Activated T-helper 1 cell treated with anti-CD3 and anti-CD28 coated beads, Interleukin-12 subunit alpha, Interleukin-12 subunit beta, Interleukin-2, Interleukin-4 antibody, amounts not matched to agents 30 ng/mL and 10 ng/mL and 1 ng/mL, durations not matched to agents 14 hours and 24 hours and 36 hours (primary cell): Measurements from ENCODE around the gene CHAF1A. TPM values are rescaled to one million over a fixed set of nuclear protein-coding genes. Genes with fewer than 3 reads are reported as not detected.

Source experiments
- DNase-seq: peaks from one replicate; pipeline ENCODE4 v3.0.0; 2021; ENCODE audit warnings: low spot score
- H3K27ac Mint-ChIP-seq: one replicate; pipeline ENCODE4 v1.8.0; 2021; ENCODE audit warnings: mild to moderate bottlenecking, mixed read lengths
- H3K27me3 Mint-ChIP-seq: one replicate; pipeline ENCODE4 v1.8.0; 2022; ENCODE audit warnings: mild to moderate bottlenecking, moderate library complexity, mixed read lengths; ENCODE audit not compliant: insufficient read depth
- H3K36me3 Mint-ChIP-seq: one replicate; pipeline ENCODE4 v1.8.0; 2021; ENCODE audit warnings: low read depth, mixed read lengths
- H3K4me1 Mint-ChIP-seq: one replicate; pipeline ENCODE4 v1.8.0; 2021; ENCODE audit warnings: low read depth, mixed read lengths
- H3K4me3 Mint-ChIP-seq: one replicate; pipeline ENCODE4 v1.8.0; 2021; ENCODE audit warnings: mild to moderate bottlenecking, moderate library complexity, mixed read lengths
- H3K9me3 Mint-ChIP-seq: one replicate; pipeline ENCODE4 v1.8.0; 2021; ENCODE audit warnings: mixed read lengths
- intact Hi-C: fragments of 100-400 bp; cut with micrococcal nuclease; formaldehyde crosslinking; loops from one replicate; pipeline ENCODE4 v1.15.1; 2024
- total RNA-seq: library from RNA; stranded (reverse); gene quantifications from 2 replicates; pipeline ENCODE4 v1.2.3, GENCODE V29; 2022

The CHAF1A gene
- total RNA-seq, 1 donor from 2014 or later: 107 TPM

DNA sequence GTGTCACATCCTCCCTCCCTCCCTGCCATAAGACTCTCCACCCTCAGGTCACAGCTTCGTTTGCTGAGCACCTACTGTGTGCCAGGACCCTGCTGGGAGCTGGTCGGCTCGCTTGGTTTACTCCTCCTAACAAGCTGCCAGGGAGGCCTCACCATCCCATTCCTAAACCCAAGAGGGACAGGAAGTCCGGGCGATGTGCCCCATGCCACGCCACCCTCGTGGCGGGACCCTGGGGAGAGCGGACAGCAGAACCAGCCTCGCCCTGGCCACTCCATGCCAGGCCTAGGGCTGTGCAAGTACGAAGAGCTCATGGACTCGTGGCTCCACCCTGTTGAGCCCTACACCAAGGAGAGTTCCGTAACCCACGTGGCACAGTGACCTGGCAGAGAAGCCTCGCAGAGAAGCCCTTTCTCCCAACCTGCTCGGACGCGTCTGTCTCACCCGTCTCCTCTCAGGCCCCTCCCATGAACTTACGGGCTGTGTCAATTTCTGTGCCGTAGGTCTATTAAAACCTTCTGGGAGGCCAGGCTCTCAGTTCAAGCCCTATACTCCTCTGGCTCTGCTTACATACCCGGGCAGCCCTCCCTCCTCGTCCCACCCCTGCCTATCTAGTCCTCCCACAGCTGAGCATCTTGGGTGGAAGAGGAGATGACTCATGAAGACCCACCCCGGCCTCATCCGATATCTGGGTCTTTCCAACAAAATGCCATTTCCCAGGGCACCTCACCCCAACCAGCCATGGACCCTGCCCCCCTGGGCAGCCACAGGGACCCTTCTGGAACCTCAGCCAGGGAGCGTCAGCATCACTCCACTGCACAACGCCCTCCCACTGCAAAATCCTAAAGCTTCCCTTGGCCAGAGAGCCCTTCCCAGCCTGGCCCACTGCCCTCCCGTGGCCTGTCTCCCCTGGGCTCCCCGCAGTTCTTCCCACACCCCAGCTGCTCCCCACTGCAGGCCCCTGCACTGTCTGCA is 52.6 kb downstream of the CHAF1A start:
- peaks cover 2% of the 10 kb centered on the region for H3K27me3 Mint-ChIP-seq
- peaks cover 4% of the 10 kb centered on the region for H3K36me3 Mint-ChIP-seq
- peaks cover 11% of the 10 kb centered on the region for H3K4me1 Mint-ChIP-seq
- no peak for DNase-seq
- H3K27ac Mint-ChIP-seq: no peak overlapping the region
- intact Hi-C loops: no loop called here
- H3K4me3 Mint-ChIP-seq: peak overlapping the region; percentile 54
- H3K9me3 Mint-ChIP-seq: no peaks in the 10 kb centered on the region

DNA sequence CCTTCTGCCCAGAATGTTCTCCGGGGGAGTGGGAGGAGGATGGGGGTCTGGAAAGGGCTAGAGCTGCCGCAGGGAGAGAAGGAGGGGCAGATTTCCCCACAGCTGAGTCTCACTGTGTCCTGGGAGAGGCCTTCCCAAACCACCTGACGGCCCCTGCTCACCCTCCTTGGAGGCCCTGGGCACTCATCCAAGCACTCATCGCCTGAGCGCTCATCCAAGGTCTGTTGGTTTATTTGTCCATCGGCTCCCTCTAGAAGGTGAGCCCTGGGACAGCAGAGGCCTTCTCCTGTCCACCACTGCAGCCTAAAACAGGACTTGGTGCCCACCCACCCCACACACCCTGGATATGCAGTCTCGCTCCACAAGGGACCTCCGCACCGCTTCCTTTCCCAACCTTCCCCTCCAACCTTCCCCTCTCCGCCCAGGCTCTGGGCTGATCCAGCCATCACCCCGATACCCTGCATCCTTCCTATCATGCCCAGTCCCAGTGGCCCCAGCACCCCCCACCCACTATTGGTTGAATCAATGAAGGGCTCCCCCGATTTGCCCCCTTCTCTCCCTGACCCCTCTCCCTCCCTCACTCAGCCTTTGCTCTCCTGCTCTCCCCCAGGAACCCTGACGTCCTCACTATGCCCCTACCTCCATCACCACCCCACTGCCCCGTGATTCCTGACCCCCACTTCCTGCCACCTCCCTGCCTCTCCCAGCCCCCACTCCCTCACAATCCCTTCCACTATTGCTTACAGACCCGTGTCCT is 53.5 kb downstream of the CHAF1A start:
- no peaks in the 10 kb centered on the region for H3K9me3 Mint-ChIP-seq
- no peaks in the 10 kb centered on the region for H3K36me3 Mint-ChIP-seq
- intact Hi-C loops: loop anchor here (2.0 kb wide), 1 partner anchor 113 kb away; the partner anchor contains the start of gene MPND
- DNase-seq: no peak
- H3K27ac Mint-ChIP-seq: peak overlapping the region; percentile 64
- H3K4me1 Mint-ChIP-seq: peaks cover 11% of the 10 kb centered on the region
- peak overlapping the region; percentile 87 for H3K4me3 Mint-ChIP-seq
- H3K27me3 Mint-ChIP-seq: peaks cover 2% of the 10 kb centered on the region

DNA sequence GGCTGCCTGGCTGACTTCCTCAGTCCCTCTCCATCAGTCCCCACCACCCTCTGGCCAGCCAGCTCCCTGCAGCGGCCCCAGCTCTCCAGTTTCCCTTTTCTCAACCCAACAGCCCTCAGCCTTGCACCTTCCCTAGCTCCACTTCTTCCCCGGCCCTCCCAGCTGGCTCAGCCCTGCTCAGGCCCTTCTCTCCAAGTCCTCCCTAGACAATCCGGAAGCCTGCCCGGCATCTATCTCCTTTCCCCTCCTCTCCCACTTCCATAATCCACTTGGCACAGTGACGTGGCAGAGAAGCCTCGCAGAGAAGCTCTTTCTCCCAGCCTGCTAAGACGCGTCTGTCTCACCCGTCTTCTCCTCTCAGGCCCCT is 54.0 kb downstream of the CHAF1A start:
- Mint-ChIP-seq H3K9me3 (no peaks in the 10 kb centered on the region), H3K27ac (peak overlapping the region; percentile 64), H3K36me3 (no peaks in the 10 kb centered on the region), H3K4me3 (peak overlapping the region; percentile 87), H3K4me1 (peaks cover 11% of the 10 kb centered on the region), H3K27me3 (peaks cover 2% of the 10 kb centered on the region)
- no peak for DNase-seq
- intact Hi-C loops: loop anchor here (2.0 kb wide), 1 partner anchor 114 kb away; the partner anchor contains the start of gene MPND

DNA sequence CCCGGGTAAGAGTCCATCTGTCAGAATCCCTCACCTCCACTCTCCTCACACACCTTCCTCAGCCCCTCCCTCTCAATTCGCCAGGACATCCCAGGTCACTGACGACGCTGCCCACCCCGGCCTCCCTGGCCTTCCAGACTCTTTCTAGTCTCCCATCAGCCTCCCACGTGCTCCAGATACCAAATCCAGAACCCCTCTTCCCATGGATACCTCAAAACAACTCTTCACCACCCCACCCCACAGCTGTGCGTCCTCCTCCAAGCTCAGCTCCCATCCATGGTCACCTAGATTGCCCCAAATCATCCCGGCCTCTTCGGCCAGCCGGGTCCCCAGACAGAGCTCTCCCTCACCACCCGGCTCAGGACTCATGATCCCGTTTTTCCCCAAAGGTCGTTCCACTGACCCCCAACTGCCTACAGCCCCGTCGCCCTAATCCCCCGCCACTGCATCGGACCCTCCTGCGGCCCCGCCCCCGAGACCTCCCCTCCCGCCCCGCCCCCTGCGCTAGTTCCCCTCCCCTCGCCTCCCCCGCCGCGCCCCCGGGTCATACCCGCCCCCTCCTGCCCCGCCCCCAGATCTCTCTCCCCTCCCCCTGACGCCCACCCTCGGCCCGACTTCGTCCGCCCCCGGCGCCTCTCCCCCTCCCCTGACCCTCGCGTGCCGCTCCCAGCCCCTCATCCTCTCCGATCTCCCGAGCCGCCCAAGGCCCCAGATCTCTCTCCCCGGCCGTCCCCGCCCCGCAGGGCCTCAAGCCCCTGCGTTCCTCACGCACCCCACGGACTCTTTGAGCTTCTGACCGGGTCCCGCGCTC is 54.6 kb downstream of the CHAF1A start:
- Mint-ChIP-seq H3K9me3 (no peaks in the 10 kb centered on the region), H3K4me1 (peaks cover 11% of the 10 kb centered on the region), H3K27me3 (peaks cover 2% of the 10 kb centered on the region), H3K27ac (peak overlapping the region; percentile 64), H3K4me3 (peak overlapping the region; percentile 87), H3K36me3 (no peaks in the 10 kb centered on the region)
- intact Hi-C loops: loop anchor here (1.0 to 2.0 kb wide), 5 partner anchors 14 to 210 kb away; partner anchors contain the start of genes CHAF1A, MPND and YJU2
- DNase-seq: no peak

DNA sequence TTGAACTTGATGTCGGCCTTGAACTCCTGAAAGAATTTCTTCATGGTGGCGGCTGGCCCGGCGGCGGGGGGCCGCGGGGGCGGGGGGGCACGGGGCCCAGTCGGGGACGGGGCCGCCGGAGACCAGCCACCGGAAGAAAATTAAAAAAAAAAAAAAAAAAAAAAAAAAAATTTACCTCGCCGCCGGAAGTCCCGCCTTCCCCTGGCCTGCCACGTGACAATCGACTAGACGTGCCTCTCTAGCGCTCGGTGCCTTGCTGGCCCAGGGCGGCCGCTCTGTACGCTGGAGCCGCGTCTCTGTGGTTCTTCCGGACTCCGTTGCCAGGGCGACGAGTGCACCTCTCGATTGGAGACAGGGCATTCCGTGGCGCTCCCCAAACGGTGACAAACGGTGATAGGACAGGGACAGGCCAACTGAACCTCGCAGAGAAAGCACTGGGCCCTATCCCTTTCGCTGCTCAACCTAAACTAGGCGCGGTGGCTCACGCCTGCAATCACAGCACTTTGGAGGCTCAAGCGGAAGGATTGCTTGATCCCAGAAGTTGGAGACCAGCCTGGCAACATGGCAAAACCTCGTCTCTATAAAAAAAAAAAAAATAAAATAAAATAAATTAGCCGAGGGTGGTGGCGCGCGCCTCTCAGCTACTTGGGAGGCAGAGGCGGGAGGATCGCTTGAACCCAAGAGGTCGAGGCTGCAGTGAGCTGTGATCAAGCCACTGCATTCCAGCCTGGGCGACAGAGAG is 55.4 kb downstream of the CHAF1A start, which contains the start of gene UBXN6:
UBXN6 (minus strand) TSS at position 141 of the 742 bp plus-strand sequence; CDS start at position 44, 97 bp downstream.
- DNase-seq: peak; percentile 98
- Mint-ChIP-seq H3K27ac (peak within 1 kb of the TSS; percentile 94), H3K36me3 (no peaks in the 10 kb centered on the region), H3K9me3 (no peaks in the 10 kb centered on the region), H3K27me3 (peaks cover 2% of the 10 kb centered on the region), H3K4me1 (peaks cover 11% of the 10 kb centered on the region), H3K4me3 (peak within 1 kb of the TSS; percentile 92)
- intact Hi-C loops: loop anchor here (1.0 to 2.0 kb wide), 5 partner anchors 13 to 211 kb away; partner anchors contain the start of genes CHAF1A, MPND and YJU2

DNA sequence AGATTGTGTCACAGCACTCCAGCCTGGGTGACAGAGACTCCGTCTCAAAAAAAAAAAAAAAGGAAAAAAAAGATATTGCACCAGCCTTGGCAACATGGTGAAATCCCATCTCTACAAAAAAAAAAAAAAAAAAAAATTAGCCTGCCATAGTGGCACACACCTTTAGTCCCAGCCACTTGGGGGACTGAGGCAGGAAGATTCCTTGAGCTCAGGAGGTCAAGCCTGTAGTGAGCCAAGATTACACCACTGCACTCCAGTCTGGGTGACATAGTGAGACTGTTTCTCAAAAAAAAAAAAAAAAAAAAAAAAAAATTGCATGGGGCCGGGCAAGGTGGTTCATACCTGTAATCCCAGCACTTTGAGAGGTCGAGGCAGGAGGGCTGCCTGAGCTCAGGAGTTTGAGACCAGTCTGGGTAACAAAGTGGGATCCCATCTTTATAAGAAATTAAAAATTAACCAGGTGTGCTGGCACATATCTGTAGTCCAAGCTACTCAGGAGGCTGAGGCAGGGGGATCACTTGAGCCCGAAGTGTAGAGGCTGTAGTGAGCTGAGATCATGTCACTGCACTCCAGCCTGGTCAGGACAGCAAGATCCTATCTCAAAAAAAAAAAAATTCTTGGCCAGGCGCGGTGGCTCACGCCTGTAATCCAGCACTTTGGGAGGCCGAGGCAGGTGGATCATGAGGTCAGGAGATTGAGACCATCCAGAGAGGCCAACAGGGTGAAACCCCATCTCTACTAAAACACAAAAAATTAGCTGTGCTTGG is 62.6 kb downstream of the CHAF1A start:
- no peak overlapping the region for H3K4me3 Mint-ChIP-seq
- H3K27me3 Mint-ChIP-seq: no peaks in the 10 kb centered on the region
- H3K27ac Mint-ChIP-seq: no peak overlapping the region
- intact Hi-C loops: no loop called here
- no peaks in the 10 kb centered on the region for H3K4me1 Mint-ChIP-seq
- H3K9me3 Mint-ChIP-seq: no peaks in the 10 kb centered on the region
- no peak for DNase-seq
- H3K36me3 Mint-ChIP-seq: no peaks in the 10 kb centered on the region

DNA sequence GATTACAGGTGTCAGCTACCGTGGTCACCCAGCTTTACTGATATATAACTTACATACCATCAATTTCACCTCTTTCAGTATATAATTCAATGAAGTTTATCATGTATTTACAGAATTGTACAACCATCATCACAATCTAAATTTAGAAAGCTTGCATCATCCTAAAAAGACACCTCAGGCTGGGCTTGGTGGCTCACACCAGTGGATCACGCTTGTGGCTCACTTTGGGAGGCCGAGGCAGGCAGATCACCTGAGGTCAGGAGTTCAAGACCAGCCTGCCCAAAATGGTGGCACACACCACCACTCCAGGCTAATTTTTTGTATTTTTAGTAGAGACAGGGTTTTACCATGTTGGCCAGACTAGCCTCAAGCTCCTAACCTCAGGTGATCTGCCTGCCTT is 65.4 kb downstream of the CHAF1A start:
- Mint-ChIP-seq H3K9me3 (no peaks in the 10 kb centered on the region), H3K36me3 (no peaks in the 10 kb centered on the region), H3K4me1 (peaks cover 6% of the 10 kb centered on the region), H3K4me3 (no peak overlapping the region), H3K27ac (no peak overlapping the region), H3K27me3 (no peaks in the 10 kb centered on the region)
- no peak for DNase-seq
- intact Hi-C loops: no loop called here

DNA sequence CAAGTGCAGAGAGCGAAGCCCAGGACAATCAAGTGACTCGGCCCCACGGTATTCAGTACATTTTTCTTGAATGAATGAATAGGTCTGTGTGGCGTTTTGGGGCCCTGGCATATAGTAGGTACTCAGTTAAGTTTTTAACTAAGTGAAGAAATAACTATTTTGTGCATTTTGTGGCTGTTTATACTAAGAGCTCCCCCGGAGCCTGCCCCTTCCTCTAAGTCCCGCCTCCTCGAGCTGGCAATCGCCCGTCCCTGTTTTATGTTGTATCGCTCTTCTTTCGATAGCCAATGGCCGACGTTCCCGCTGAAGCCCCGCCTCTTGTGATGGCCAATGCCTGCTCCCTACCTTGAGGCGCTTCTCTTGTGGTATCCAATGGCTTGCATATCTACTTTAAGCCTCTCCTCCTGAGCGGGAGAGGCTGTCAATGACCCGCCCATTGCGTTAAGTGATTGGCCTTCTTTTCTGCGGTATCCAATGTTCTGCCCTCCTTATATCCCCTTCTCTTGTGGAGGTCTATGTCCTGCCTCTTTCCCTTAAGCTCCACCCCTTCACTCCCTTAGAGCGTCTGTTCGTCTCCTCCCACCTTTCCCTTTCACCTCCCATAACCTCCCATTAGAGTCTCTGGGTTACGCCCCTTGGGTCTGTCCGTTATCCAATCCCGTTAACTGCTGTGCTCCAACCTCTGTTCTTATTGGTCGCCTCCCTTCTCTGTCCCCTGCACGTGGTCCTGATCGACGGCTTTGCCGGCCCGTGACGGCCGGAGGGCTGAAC is 69.1 kb downstream of the CHAF1A start:
- Mint-ChIP-seq H3K9me3 (no peaks in the 10 kb centered on the region), H3K27ac (no peak overlapping the region), H3K4me1 (peaks cover 18% of the 10 kb centered on the region), H3K4me3 (no peak overlapping the region), H3K27me3 (no peaks in the 10 kb centered on the region), H3K36me3 (peaks cover 1% of the 10 kb centered on the region)
- DNase-seq: peak; percentile 97
- intact Hi-C loops: loop anchor here (1.0 to 5.0 kb wide), 12 partner anchors 14 to 485 kb away; partner anchors contain the start of genes ANKRD24, CHAF1A, FEM1A and MAP2K2

DNA sequence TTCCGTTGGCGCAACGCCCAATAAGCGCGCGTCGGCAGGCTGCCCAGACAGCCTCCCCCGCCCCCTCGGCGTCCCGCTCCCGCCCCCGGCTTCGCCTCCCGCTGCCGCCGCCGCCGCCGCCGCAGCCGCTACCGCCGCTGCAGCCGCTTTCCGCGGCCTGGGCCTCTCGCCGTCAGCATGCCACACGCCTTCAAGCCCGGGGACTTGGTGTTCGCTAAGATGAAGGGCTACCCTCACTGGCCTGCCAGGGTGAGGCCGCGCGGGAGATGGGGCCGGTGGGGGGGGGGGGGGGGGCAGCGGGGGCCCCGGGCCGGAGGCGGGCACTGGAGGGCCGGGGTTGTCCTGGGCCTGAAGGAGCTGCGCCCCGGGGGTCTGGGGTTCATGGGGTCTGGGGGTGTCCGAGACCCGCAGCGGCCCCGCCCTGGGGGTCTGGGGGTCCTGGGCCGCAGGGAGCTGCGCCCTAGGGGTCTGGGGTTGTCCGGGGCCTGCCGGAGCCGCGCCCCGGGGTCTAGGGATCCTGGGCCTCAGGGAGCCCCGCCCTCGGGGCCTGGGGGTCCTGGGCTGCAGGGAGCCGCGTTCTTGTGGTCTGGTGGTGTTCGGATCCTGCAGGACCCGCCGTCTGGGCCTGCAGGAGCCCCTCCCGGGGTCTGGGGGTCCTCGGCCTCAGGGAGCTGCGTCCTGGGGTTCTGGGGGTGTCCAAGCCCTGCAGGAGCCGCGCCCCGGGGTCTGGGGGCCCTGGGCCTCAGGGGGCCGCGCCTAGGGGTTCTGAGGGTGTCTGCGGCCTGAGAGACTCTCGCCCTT is 69.9 kb downstream of the CHAF1A start, which contains the start of gene HDGFL2:
HDGFL2 (plus strand) TSS at position 124 of the 801 bp plus-strand sequence; CDS start at position 178, 54 bp downstream.
- intact Hi-C loops: loop anchor here (1.0 to 5.0 kb wide), 6 partner anchors 70 to 405 kb away; partner anchors contain the start of genes ANKRD24, CHAF1A, FEM1A and MAP2K2
- Mint-ChIP-seq H3K27ac (peak within 1 kb of the TSS; percentile 67), H3K9me3 (no peaks in the 10 kb centered on the region), H3K36me3 (peaks cover 3% of the 10 kb centered on the region), H3K4me3 (peak within 1 kb of the TSS; percentile 86), H3K27me3 (no peaks in the 10 kb centered on the region), H3K4me1 (peaks cover 18% of the 10 kb centered on the region)
- no peak for DNase-seq
